CD14-positive monocyte (primary cell): ENCODE results near the gene LAMP1. TPM values are rescaled to one million over a fixed set of nuclear protein-coding genes. Genes with fewer than 3 reads are reported as not detected.
A peak's percentile ranks its signal among the peaks of the same experiment; 100 is the strongest.
"Not testable (repeated sequence)": the region's sequence is repeated elsewhere in the genome, so short reads cannot be mapped to it uniquely, and the experiment has no call there.

Source experiments
- DNase-seq, 3 donors: peaks; one replicate each; pipeline ENCODE4 v3.0.0-alpha.2; 2011 to 2022
- H2AFZ ChIP-seq: 2 replicates; pipeline ENCODE4 v1.6.0; 2012; ENCODE audit warnings: mild to moderate bottlenecking, low read depth, low read length, inconsistent platforms; ENCODE audit not compliant: insufficient read depth, poor library complexity, severe bottlenecking
- H3K27ac ChIP-seq, 2 donors: 1 replicate in 1 of 2; 2 replicates in 1 of 2; pipeline ENCODE4 v1.5.1; 2012 to 2013; ENCODE audit warnings: low read length in 2 of 2, control low read depth in 1 of 2, inconsistent platforms in 1 of 2, low read depth in 1 of 2, mild to moderate bottlenecking in 1 of 2
- H3K27me3 ChIP-seq, 2 donors: one replicate each; pipeline versions ENCODE4 v1.6.0 to v1.6.1; 2011 to 2013; ENCODE audit warnings: low read length in 2 of 2; ENCODE audit not compliant: control insufficient read depth in 2 of 2, insufficient read depth in 2 of 2
- H3K36me3 ChIP-seq, 2 donors: replicated peaks in 1 of 2; 1 replicate in 1 of 2; 2 replicates in 1 of 2; pipeline versions ENCODE4 v1.5.1 to v1.6.1; 2012 to 2013; ENCODE audit warnings: low read length in 2 of 2, control low read depth in 1 of 2, inconsistent platforms in 1 of 2, mild to moderate bottlenecking in 1 of 2; ENCODE audit not compliant: insufficient read depth in 2 of 2, control insufficient read depth in 1 of 2
- H3K4me1 ChIP-seq, 2 donors: 1 replicate in 1 of 2; 2 replicates in 1 of 2; pipeline versions ENCODE4 v1.5.1 to v1.6.1; 2012 to 2013; ENCODE audit warnings: low read length in 2 of 2, control low read depth in 1 of 2, inconsistent platforms in 1 of 2, mild to moderate bottlenecking in 1 of 2, moderate library complexity in 1 of 2; ENCODE audit not compliant: insufficient read depth in 2 of 2, control insufficient read depth in 1 of 2
- H3K4me2 ChIP-seq: replicated peaks from 2 replicates; pipeline ENCODE3; 2012; ENCODE audit warnings: low read length, moderate library complexity, mild to moderate bottlenecking; ENCODE audit not compliant: poor library complexity, severe bottlenecking; ENCODE audit errors: extremely low read depth
- H3K4me3 ChIP-seq, 3 experiments: fragments of 200-600 bp in 1 of 3; sonication (generic) in 1 of 3; replicated peaks in 1 of 3; 1 replicate in 2 of 3; 2 replicates in 1 of 3; pipeline ENCODE4 v1.5.1; 2011 to 2013; ENCODE audit warnings: low read length in 3 of 3, mild to moderate bottlenecking in 3 of 3, control low read depth in 2 of 3, low read depth in 2 of 3, inconsistent platforms in 1 of 3, moderate library complexity in 1 of 3
- H3K79me2 ChIP-seq: 2 replicates; pipeline ENCODE4 v1.6.0; 2012; ENCODE audit warnings: mild to moderate bottlenecking, control low read depth, inconsistent platforms, low read length, moderate library complexity; ENCODE audit not compliant: insufficient read depth
- H3K9ac ChIP-seq: 2 replicates; pipeline ENCODE4 v1.6.0; 2017; ENCODE audit warnings: low read length, mild to moderate bottlenecking; ENCODE audit not compliant: insufficient read depth, poor library complexity, severe bottlenecking
- H3K9me3 ChIP-seq, 2 donors: replicated peaks in 1 of 2; 1 replicate in 1 of 2; 2 replicates in 1 of 2; pipeline versions ENCODE4 v1.5.1 to v1.6.1; 2012 to 2013; ENCODE audit warnings: low read length in 2 of 2, control low read depth in 1 of 2; ENCODE audit not compliant: control insufficient read depth in 1 of 2, insufficient read depth in 1 of 2
- H4K20me1 ChIP-seq: 2 replicates; pipeline ENCODE4 v1.6.0; 2012; ENCODE audit warnings: mild to moderate bottlenecking, low read length, control low read depth, moderate library complexity; ENCODE audit not compliant: insufficient read depth
- H3K27ac Mint-ChIP-seq, 7 donors: one replicate each; pipeline ENCODE4 v1.8.0; 2020; ENCODE audit warnings: mild to moderate bottlenecking in 7 of 7, mixed read lengths in 7 of 7, moderate library complexity in 6 of 7, inconsistent platforms in 2 of 7
- H3K27me3 Mint-ChIP-seq, 3 donors: one replicate each; pipeline ENCODE4 v1.8.0; 2021 to 2022; ENCODE audit warnings: low read depth in 3 of 3, mild to moderate bottlenecking in 3 of 3, mixed read lengths in 3 of 3, moderate library complexity in 3 of 3, inconsistent platforms in 1 of 3
- H3K36me3 Mint-ChIP-seq, 2 donors: one replicate each; pipeline ENCODE4 v1.8.0; 2020; ENCODE audit warnings: mixed read lengths in 2 of 2, inconsistent platforms in 1 of 2, mild to moderate bottlenecking in 1 of 2
- H3K4me1 Mint-ChIP-seq: one replicate; pipeline ENCODE4 v1.8.0; 2020; ENCODE audit warnings: mild to moderate bottlenecking, mixed read lengths
- H3K4me3 Mint-ChIP-seq, 2 donors: one replicate each; pipeline ENCODE4 v1.8.0; 2020; ENCODE audit warnings: mild to moderate bottlenecking in 2 of 2, mixed read lengths in 2 of 2, moderate library complexity in 1 of 2
- H3K9me3 Mint-ChIP-seq, 7 donors: one replicate each; pipeline ENCODE4 v1.8.0; 2020 to 2022; ENCODE audit warnings: mixed read lengths in 7 of 7, mild to moderate bottlenecking in 6 of 7, moderate library complexity in 6 of 7, inconsistent platforms in 2 of 7
- WGBS: methylation state at CpG from one replicate; pipeline ENCODE4 v1.1.5; 2013; ENCODE audit warnings: missing lambda C conversion rate; ENCODE audit not compliant: insufficient coverage; 5-methylcytosine and 5-hydroxymethylcytosine counted together
- intact Hi-C, 2 donors: fragments of 100-400 bp; cut with micrococcal nuclease; formaldehyde crosslinking; loops; one replicate each; pipeline versions ENCODE4 v1.15.0 to v1.15.1; 2023
- polyA plus RNA-seq, 3 donors: library from polyadenylated mRNA; depleted of rRNA in 1 of 3; unstranded in 2 of 3; stranded (reverse) in 1 of 3; fragments of 300-500 nt in 2 of 3; fragments of >200 nt in 1 of 3; fragmentation: Illumina TruSeq in 2 of 3; gene quantifications; 1 replicate in 2 of 3; 2 replicates in 1 of 3; pipeline ENCODE4 v1.2.3, GENCODE V29; 2012 to 2021
- TF ChIP-seq, protein P1 (sequence below): fragments of 200-600 bp; IDR thresholded peaks from one replicate; pipeline ENCODE4 v1.8.0; 2022; ENCODE audit warnings: antibody characterized with exemption, mild to moderate bottlenecking

The LAMP1 gene
- polyA plus RNA-seq, 3 donors: 22.0 to 122 (median 24.5) TPM

DNA sequence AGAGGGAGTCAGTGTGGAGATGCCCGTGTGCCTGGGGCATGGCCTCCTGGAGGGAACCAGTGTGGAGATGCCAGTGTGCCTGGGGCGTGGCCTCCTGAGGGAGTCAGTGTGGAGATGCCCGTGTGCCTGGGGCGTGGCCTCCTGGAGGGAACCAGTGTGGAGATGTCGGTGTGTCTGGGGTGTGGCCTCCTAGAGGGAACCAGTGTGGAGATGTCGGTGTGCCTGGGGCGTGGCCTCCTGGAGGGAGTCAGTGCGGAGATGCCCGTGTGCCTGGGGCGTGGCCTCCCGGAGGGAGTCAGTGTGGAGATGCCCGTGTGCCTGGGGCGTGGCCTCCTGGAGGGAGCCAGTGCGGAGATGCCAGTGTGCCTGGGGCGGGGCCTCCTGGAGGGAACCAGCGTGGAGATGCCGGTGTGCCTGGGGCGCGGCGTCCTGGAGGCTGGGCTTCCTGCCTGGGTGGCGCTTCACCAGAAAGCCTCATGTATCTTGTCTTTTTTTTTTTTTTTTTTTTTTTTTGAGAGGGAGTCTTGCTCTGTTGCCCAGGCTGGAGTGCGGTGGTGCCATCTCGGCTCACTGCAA is 17.9 kb downstream of the LAMP1 start:
- H3K4me2 ChIP-seq, H3K4me1 Mint-ChIP-seq, H3K9ac ChIP-seq, H3K27me3 Mint-ChIP-seq, H3K27ac ChIP-seq, H3K4me3 Mint-ChIP-seq, H2AFZ ChIP-seq, H3K4me3 ChIP-seq, H3K27me3 ChIP-seq, DNase-seq, H3K4me1 ChIP-seq, intact Hi-C loops, H3K9me3 ChIP-seq: not testable (repeated sequence)
- Histone ChIP-seq H4K20me1 (peaks cover 95% of the 10 kb centered on the region), H3K79me2 (peaks cover 27% of the 10 kb centered on the region), H3K36me3 (peaks cover 68 to 82% of the 10 kb centered on the region in 2 donors)
- Mint-ChIP-seq H3K36me3 (peaks cover 62 to 96% of the 10 kb centered on the region in 2 donors), H3K27ac (peak overlapping the region in 2 of 7 donors; percentile 47 to 84), H3K9me3 (peaks cover 0 to 13% (median 3%) of the 10 kb centered on the region in 7 donors)
- WGBS: 70% methylated on average over 14 of the region's 23 CpGs

DNA sequence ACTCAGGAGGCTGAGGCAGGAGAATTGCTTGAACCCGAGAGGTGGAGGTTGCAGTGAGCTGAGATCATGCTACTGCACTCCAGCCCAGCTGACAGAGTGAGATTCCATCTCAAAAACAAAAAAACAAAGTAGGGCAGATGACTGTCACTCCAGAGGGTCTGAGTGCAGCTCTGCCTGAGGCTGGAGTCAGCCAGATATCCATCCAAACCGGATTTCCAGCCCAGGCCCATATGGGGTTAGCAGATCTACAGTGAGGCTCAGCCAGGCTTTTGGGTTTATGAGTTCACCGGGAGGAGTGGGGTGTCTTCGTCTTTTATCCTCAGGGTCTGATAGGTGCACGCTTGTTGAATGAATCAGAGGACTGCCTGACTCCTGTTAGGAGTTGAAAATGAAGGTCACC is 19.0 kb downstream of the LAMP1 start:
- peaks cover 4% of the 10 kb centered on the region for H3K4me1 Mint-ChIP-seq
- 100% methylated on average over 4 of the region's 5 CpGs for WGBS
- peak overlapping the region in 2 of 7 donors; percentile 20 to 60 for H3K27ac Mint-ChIP-seq
- Histone ChIP-seq H3K27ac (no peak overlapping the region), H3K79me2 (peaks cover 24% of the 10 kb centered on the region), H3K4me3 (no peak overlapping the region), H4K20me1 (peaks cover 97% of the 10 kb centered on the region), H3K27me3 (no peaks in the 10 kb centered on the region), H3K9me3 (no peaks in the 10 kb centered on the region), H3K4me2 (no peak overlapping the region), H3K36me3 (peaks cover 72 to 82% of the 10 kb centered on the region in 2 donors), H2AFZ (no peak overlapping the region), H3K4me1 (no peaks in the 10 kb centered on the region), H3K9ac (no peak overlapping the region)
- no peak overlapping the region for H3K4me3 Mint-ChIP-seq
- H3K9me3 Mint-ChIP-seq: peaks cover 0 to 13% (median 3%) of the 10 kb centered on the region in 7 donors
- intact Hi-C loops: no loop called here
- H3K36me3 Mint-ChIP-seq: peaks cover 65 to 96% of the 10 kb centered on the region in 2 donors
- TF ChIP-seq, protein P1, sequence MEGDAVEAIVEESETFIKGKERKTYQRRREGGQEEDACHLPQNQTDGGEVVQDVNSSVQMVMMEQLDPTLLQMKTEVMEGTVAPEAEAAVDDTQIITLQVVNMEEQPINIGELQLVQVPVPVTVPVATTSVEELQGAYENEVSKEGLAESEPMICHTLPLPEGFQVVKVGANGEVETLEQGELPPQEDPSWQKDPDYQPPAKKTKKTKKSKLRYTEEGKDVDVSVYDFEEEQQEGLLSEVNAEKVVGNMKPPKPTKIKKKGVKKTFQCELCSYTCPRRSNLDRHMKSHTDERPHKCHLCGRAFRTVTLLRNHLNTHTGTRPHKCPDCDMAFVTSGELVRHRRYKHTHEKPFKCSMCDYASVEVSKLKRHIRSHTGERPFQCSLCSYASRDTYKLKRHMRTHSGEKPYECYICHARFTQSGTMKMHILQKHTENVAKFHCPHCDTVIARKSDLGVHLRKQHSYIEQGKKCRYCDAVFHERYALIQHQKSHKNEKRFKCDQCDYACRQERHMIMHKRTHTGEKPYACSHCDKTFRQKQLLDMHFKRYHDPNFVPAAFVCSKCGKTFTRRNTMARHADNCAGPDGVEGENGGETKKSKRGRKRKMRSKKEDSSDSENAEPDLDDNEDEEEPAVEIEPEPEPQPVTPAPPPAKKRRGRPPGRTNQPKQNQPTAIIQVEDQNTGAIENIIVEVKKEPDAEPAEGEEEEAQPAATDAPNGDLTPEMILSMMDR: no peak
- peaks cover 0 to 2% (median 0%) of the 10 kb centered on the region in 3 donors for H3K27me3 Mint-ChIP-seq
- no peak for DNase-seq
